HG03280 (cell line): Measurements from ENCODE around the gene FEN1.
A peak's percentile ranks its signal among the peaks of the same experiment; 100 is the strongest.

Experiments
- ATAC-seq: cut with Tn5 transposase; IDR thresholded peaks from one replicate; pipeline ENCODE4 v1.9.1; 2021; ENCODE audit warnings: mild to moderate bottlenecking, moderate library complexity; ENCODE audit not compliant: unreplicated experiment

Gene FEN1

GRCh38 chr11:61774411-61774810 is 18.3 kb upstream of the FEN1 start:
- no peak for ATAC-seq

GRCh38 chr11:61775106-61775505 is 17.6 kb upstream of the FEN1 start:
- ATAC-seq: no peak

GRCh38 chr11:61775606-61776554 is 16.8 kb upstream of the FEN1 start:
- no peak for ATAC-seq

- peak; percentile 51 for ATAC-seq
Observed at GRCh38 chr11:61776561-61777075, 16.1 kb upstream of the FEN1 start.

GRCh38 chr11:61777234-61778090 is 15.2 kb upstream of the FEN1 start:
- no peak for ATAC-seq

- ATAC-seq: no peak
Observed at GRCh38 chr11:61778357-61778886, 14.3 kb upstream of the FEN1 start.

GRCh38 chr11:61778920-61779650 is 13.6 kb upstream of the FEN1 start:
- ATAC-seq: no peak

GRCh38 chr11:61779666-61780525 is 12.8 kb upstream of the FEN1 start:
- ATAC-seq: no peak

GRCh38 chr11:61780581-61781162 is 12.0 kb upstream of the FEN1 start:
- ATAC-seq: no peak

- no peak for ATAC-seq
Observed at GRCh38 chr11:61781585-61781984, 11.1 kb upstream of the FEN1 start.

- no peak for ATAC-seq
Observed at GRCh38 chr11:61782299-61782698, 10.4 kb upstream of the FEN1 start.

GRCh38 chr11:61782841-61783240 is 9.9 kb upstream of the FEN1 start:
- ATAC-seq: no peak

- ATAC-seq: no peak
Observed at GRCh38 chr11:61783717-61784505, 8.8 kb upstream of the FEN1 start.

- ATAC-seq: no peak
Observed at GRCh38 chr11:61784506-61784805, 8.3 kb upstream of the FEN1 start.

- ATAC-seq: no peak
Observed at GRCh38 chr11:61785837-61786402, 6.8 kb upstream of the FEN1 start.

- no peak for ATAC-seq
Observed at GRCh38 chr11:61787928-61788491, 4.7 kb upstream of the FEN1 start.

- peak; percentile 38 for ATAC-seq
Observed at GRCh38 chr11:61791737-61792309, 888 bp upstream of the FEN1 start.
